HG03095 (cell line): Measurements from ENCODE around the gene CTNND2.

Source experiments
- ATAC-seq: cut with Tn5 transposase; IDR thresholded peaks from one replicate; pipeline ENCODE4 v1.9.1; 2021; ENCODE audit warnings: moderate library complexity; ENCODE audit not compliant: unreplicated experiment

CTNND2 gene, protein sequence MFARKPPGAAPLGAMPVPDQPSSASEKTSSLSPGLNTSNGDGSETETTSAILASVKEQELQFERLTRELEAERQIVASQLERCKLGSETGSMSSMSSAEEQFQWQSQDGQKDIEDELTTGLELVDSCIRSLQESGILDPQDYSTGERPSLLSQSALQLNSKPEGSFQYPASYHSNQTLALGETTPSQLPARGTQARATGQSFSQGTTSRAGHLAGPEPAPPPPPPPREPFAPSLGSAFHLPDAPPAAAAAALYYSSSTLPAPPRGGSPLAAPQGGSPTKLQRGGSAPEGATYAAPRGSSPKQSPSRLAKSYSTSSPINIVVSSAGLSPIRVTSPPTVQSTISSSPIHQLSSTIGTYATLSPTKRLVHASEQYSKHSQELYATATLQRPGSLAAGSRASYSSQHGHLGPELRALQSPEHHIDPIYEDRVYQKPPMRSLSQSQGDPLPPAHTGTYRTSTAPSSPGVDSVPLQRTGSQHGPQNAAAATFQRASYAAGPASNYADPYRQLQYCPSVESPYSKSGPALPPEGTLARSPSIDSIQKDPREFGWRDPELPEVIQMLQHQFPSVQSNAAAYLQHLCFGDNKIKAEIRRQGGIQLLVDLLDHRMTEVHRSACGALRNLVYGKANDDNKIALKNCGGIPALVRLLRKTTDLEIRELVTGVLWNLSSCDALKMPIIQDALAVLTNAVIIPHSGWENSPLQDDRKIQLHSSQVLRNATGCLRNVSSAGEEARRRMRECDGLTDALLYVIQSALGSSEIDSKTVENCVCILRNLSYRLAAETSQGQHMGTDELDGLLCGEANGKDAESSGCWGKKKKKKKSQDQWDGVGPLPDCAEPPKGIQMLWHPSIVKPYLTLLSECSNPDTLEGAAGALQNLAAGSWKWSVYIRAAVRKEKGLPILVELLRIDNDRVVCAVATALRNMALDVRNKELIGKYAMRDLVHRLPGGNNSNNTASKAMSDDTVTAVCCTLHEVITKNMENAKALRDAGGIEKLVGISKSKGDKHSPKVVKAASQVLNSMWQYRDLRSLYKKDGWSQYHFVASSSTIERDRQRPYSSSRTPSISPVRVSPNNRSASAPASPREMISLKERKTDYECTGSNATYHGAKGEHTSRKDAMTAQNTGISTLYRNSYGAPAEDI (N-terminal part only)

DNA sequence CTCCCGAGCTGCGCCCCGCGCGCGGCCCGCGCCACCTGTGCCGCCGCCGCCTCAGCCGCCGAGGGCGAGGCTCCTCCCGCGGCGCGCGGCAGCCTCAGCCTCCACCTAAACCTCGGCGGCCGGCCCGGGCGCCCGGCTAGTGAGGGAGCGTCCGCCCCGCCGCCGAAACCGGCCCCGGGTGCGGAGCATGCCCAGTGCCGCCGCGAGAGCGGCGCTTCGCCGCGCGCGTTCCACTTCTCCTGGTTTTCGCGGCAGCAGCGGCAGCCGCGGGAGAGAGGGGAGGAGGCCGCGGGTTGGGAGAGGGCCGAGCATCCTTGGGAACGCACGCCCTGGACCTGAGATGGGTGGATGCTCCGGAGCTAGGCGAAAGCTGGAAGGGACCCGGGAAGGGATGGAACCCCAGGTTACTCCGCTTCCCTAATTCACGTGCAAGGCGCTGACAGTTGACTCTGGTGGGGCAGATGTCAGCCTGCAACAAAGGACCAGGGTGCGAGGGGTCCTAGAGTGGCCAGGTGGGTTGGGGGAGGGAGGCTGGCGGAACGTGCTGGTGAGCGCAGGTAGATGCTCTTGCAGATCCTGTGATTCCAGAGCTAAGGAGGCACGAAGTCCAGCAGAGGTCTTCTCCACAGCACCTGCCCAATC, at the start of gene CTNND2:
Gene CTNND2, minus strand, starts transcription at position 182 of the 642 bp plus-strand sequence. CDS start 593 bp downstream, outside the sequence.
- no peak for ATAC-seq

DNA sequence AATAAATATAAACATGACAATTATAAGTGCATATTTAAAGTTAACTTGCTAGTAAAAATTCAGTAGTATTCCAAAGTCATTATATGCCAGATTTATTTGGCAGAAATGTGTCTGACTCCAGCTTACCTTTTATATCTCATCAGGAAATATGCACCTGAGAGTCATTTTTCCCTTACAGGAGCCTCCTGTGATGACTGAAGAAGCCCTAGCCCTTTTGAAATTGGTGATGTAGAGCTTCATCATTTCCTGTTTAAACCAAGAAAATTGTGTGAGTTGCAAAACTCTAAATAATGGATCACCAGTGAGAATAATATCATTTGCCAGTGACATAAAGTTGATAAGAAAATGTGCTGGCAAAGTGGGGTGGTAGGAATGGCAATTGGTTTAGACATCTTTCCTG, 42.1 kb upstream of the CTNND2 start:
- ATAC-seq = no peak

DNA sequence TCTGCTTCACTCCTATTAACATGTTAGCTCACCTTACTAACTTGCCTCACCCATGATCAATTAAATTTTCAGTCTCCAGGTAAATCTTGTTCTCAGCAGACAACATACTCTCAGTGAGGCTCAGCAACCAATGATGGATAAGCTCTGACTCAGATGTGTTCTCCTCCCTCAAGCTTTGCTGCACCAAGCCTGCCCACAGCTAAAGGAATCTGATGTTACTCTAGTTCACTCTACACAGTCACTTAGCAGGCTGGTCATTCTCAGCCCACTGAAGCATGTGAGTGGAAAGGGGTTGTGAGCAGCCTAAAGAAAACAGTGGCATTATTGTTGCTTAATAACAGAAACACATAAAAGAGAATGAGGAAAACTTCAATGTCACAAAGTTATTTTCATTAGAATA, 37.3 kb upstream of the CTNND2 start:
- no peak for ATAC-seq

DNA sequence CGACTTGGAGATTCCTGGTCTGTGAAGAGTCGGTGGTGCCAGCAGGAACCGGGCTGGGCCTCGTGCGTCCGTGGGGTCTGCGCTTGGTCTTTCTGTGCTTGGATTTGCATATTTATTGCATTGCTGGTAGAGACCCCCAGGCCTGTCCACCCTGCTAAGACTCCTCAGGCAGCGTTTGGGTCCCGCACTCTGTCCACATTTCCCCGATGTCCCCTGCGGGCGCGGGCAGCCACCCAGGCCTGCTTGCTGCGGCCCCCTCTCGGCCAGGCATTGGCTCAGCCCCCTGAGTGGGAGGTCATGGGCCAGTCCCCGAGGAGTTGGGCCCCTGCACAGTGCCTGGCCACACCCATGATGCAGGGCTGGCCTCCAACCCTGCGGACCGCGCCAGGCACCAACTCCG, 27.4 kb upstream of the CTNND2 start:
- no peak for ATAC-seq

DNA sequence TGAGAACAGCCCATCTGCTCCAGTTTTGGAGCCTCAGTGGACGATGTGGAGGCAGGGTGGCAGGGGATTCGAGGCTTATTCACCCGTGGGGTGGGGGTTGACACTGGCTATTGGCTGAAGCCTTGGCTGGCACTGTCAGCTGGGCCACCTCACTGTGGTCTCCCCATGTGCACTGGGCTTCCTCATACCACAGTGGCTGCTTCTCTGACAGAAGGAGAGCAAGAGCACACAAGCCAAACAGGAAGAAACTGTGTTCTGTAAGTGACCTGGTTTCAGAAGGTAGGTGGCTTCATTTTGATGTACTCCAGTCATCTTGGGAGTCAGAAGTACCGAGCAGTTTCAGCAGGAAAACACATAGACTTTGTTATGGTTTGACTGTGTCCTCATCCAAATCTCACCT, 24.7 kb upstream of the CTNND2 start:
- no peak for ATAC-seq

DNA sequence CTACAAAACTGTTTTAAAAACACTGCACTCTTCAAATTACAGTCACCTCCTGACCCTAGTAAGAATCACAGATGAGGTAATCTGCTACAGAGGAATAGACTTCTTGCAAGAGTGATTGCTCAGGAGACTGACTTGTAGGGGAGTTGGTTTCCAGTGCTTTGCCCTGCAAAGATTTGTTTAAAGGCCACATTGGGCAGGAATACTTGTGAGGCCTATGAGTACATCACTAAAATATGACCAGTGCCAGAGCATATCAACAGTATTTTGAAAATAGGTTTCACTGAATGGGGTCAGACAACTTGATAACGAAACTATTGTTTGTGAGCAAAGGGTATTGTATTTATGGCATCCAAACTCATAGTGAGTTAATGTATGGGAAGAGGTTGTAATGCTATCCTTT, 21.5 kb upstream of the CTNND2 start:
- ATAC-seq = no peak

DNA sequence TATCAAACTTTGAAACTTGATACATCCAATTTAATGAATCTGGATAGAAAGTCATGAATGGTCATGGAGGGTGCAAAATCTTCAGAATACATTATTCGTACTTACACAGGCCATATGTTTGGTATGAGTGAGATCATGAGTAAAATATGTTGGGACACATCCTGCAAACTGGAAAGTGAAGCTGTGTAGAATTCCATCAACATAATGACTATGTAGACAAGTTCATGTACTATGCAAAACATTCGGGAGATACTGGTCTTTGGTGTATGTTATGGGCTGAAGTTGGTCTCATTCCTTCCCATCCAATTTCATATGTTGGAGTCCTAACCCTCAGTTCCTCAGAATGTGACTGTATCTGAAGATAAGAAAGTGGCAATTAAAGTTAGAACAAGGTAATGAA, 18.1 kb upstream of the CTNND2 start:
- ATAC-seq = no peak

DNA sequence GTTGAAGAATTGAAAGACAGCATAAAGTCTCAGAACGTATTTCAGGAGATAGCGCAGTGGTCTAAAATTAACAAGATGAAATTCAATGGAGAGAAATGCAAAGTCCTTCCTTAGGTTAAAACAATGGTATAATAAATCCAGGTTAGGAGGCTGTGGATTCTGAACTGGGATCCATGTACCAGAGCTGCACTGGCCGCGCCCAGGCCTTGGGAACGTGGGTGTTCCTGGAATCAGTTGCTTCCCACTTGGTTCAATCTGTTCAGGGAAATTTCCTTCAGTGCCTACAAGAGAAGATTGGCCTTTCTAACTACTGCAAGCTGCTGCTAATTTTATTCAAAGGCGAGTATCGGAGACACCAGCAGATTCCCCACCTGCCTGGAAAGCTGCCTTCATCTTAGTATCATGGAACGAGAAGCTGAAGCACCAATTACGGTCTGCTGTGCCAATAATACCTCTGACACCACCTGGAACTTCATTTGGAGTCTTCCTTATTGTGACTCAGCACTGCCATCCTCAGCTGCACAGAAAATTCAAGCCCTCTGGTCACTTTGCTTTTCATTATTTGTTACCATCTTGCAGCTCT, 14.3 kb upstream of the CTNND2 start:
- ATAC-seq = no peak

DNA sequence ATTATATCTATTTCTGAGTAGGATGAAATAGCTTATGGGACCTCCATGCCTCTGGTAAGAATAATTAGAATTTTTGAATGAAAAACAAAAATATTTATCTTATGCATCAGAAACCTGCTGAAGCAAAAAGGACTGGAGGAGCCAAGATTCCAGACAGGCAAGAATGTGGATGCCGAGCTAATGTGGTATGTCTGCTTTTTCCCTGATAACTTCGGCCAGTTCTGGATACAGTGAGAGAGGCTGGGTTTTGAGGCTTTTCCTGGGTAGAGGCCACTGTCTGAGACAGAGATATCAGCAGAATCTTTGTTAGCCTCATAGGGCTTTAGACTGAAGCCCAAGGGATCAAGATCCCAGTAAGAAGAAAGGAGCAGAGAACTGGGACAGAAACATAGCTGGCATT, 5.2 kb upstream of the CTNND2 start:
- no peak for ATAC-seq

DNA sequence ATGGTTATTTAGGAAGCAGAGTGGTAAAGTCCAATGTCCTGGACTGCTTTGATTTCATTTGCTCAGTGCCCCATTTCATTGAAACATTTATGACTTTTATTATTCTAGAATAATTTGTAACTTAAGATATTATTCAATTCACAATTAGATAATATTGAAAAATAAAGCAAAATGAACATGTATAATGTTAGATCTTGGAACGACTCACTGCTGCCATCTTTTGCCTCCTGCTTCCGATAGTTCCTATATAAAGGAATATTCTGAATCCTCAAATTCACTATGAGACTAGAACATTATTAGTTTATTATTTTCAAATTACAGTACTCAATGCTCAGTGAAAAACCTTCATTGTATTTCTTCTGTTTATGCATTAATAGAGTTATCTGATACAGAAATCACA, 2.3 kb upstream of the CTNND2 start:
- no peak for ATAC-seq

DNA sequence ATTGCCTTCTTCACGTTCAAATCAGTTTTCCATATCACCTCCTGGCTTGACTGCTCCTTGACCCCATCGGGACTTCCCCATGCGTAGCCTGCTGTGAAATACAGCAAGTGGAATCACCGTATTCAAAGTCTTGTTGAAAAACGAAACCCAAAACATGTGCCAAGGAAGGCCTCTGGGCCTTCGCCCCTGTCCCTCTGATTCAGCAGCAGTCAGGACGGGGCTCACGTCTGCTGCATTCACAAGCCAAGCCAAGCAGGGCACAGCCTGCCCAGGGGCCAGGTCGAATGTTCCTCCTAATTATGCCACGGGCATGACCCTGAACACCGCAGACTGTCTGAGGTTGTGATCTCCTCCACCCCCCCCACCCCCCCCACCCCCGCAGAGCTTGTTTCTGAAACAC, 960 bp upstream of the CTNND2 start:
- no peak for ATAC-seq

DNA sequence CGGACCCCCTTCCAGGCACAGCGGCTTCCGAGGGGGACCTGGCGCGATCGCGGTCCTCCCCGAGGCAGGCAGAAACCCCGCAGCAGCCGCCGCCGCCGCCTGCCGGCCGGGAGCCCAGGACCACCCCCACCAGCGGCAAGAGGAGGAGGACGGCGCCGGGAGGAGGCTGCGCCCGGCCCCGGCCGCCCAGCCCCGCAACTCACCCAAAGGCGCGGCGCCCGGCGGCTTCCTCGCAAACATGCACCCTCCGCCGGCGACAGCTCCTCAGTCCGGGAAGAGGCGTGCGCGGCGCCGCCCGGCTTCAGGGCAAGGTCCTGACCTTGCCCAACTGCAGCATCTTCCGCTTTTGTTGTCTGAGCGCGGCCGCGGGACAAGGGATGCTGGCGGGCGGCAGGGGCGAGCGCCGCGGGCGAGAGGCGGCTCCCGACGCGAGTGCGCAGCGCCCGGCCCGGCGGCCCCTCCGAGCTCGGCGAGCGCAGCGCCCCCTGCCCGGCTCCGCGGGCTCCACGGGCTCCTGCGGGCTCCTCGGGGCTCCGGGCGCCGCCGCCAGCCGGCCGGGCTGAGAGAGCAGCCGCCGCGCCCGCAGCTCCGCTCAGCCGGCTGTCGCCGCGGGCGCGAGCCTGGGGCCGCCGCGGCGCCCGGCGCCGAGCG, 507 bp downstream of the CTNND2 start:
- ATAC-seq = no peak

DNA sequence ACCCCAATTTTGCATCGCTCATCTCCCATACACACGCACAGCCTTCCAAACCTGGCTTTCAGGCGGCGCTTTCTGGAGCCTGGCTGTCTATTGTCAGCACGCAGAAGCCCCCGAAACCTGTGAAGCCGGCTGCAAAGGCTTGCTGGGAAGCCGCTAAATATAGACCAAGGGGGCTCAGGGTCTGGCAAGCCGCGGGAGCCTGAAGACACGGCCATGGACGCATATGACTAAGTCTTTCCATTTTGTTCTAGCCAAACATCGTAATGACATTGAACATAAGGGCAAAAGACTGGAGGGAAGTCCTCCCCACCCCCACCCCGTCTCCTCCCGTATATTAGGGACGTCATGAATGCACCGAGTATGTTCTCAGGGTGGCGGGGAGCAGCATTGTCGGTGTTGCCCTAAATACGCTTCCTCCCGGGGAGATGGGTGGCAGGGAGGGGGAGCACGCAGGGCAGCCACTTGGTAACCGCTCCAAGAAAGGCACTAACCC, 1.1 kb downstream of the CTNND2 start:
- no peak for ATAC-seq

DNA sequence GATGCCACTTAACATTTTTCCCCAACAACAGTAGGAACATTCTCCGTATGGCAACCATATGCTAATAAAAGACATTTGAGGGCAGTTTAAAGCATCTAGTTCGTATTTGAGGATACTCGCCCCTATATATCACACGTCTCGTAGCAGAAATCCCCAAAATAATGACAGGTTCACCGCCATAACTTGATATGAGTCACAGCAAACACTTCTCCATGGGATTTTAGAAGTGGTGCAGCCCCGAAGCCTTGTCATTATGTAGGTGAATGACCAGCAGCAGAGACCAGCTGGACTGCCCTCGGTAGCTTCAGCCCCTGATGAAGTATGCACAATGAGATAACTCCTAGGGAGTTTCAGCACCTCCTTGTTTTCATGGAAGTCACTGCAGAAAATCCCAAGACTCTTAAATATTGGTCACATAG, 2.0 kb downstream of the CTNND2 start:
- no peak for ATAC-seq

DNA sequence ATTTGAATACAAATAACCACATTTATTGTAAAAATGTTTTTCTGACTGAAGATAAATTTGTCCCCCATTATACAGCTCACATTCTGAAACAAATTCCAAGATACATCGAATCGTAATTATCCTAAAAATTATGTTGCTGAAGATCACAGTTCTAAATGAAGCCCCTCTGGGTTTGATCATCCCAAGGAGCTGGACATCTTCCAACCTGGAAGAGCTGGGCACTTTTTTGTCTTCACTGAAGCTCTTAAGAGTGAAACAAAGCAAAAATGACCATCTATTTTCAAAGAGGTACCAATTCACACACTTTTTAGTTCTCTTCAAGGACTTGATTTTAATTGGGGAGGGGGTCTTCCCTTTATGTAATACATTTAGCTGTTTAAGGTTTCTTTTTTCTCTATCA, 5.5 kb downstream of the CTNND2 start:
- no peak for ATAC-seq

DNA sequence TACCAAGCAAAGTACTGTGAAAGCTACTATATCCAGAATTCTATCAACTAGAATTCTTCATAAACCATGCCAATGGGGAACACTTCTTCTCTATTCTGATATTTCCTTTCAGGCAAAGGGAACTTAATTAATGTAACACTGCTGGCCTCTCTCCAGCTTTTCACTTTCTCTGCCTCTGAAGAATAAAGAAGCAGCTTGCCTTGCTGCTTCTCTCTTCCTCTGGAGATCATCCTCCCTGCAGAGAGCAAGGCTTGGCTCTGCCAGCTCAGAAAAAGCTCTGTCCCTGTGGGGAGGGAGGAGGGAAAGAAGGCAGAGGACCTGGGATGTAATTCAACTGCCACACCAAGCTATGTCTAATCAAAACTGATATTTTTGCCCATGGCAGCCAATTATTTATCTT, 6.5 kb downstream of the CTNND2 start:
- no peak for ATAC-seq

DNA sequence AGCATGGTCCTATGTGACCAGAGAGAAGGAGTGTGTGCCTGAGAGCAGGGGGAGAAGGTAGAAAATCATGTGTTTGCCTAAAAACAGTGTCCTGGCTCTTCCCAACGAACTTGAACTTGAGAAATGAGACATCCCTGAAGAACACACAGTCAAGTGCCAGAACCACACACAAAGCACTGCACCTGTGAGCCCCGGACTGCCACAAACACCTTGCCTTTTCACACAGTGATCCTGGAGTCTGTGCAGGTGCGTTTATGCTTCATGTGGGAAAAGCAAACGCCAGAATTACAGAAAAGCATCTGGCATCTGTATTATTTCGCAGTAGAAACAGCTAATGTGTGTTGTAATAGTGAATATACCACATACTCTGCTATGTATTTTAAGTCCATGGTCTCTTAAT, 9.3 kb downstream of the CTNND2 start:
- no peak for ATAC-seq

DNA sequence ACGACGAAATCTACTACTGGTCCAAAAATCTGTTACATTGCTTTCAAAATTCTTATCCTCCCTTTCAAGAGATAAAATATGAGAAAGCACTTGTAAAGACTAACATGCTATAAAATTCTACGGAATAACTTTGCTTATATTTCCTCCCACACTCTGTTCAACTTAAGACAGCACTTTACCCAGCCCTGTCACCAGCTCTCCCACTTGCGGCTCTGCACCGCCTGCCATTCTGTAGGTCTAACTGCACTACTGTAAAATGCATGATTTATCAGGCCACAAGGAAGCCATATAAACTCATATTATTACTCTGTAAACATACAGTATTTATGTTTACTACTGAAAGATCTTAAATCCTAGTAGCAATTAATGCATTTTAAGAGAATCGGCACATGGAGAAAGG, 11.4 kb downstream of the CTNND2 start:
- ATAC-seq = no peak

DNA sequence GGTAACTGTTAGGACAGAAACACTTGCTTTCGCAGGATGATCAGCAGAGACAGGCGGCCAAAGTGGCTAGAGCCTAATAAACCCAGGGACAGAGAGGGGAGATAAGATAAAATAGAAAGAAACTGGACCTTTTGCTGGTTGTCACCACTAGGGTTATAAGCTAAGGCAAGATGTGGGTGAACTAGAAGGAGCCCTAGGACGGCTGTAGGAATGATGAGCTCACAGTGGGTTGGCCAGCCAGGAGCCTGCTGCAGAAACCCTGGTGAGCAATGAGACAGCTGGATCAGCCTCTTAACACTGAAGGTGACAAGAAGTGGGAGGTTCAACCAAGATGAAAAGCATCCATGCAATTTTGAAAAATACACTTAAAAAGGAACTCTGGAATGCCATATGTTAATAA, 13.5 kb downstream of the CTNND2 start:
- ATAC-seq = no peak

DNA sequence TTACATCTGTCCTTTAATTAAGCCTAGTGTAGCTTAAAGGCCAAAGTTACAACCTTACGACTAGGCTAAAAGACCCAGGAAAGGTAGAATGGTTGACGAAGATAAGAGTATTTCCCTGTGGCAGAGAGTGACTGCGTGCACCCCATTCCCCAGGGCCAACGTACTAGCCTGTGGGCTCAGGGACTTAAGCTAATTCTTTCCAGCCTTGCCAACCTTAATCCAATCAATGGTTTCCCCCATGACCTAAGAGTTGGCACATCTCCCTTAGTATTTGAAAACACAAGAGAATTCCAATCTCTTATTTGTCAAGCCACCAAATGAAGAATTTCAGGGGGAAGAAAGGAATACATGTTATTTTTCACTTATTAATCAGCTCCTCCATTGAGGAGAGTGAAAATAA, 16.0 kb downstream of the CTNND2 start:
- ATAC-seq = no peak
